Nephron progenitor cell (in vitro differentiated cells): ENCODE data around the gene RMI2.
"Not testable (repeated sequence)": the region's sequence is repeated elsewhere in the genome, so short reads cannot be mapped to it uniquely, and the experiment has no call there.

ENCODE experiments used
- DNase-seq: peaks from one replicate; pipeline ENCODE4 v3.0.0; 2021
- H3K27ac Mint-ChIP-seq: 2 replicates; pipeline ENCODE4 v1.8.0; 2021; ENCODE audit warnings: mild to moderate bottlenecking, moderate library complexity, mixed read lengths
- H3K27me3 Mint-ChIP-seq: 2 replicates; pipeline ENCODE4 v1.8.0; 2021; ENCODE audit warnings: mild to moderate bottlenecking, low read depth, mixed read lengths; ENCODE audit not compliant: poor library complexity
- H3K36me3 Mint-ChIP-seq: 2 replicates; pipeline ENCODE4 v1.8.0; 2021; ENCODE audit warnings: low read depth, mixed read lengths
- H3K4me1 Mint-ChIP-seq: 2 replicates; pipeline ENCODE4 v1.8.0; 2021; ENCODE audit warnings: mixed read lengths
- H3K4me3 Mint-ChIP-seq: 2 replicates; pipeline ENCODE4 v1.8.0; 2021; ENCODE audit warnings: mild to moderate bottlenecking, moderate library complexity, mixed read lengths
- H3K9me3 Mint-ChIP-seq: 2 replicates; pipeline ENCODE4 v1.8.0; 2021; ENCODE audit warnings: mild to moderate bottlenecking, moderate library complexity, mixed read lengths
- TF ChIP-seq, protein P1 (sequence below): fragments of 200-600 bp; sonication (generic); IDR thresholded peaks from 2 replicates; pipeline ENCODE4 v1.5.0; 2021; ENCODE audit warnings: antibody characterized with exemption

The RMI2 gene

DNA sequence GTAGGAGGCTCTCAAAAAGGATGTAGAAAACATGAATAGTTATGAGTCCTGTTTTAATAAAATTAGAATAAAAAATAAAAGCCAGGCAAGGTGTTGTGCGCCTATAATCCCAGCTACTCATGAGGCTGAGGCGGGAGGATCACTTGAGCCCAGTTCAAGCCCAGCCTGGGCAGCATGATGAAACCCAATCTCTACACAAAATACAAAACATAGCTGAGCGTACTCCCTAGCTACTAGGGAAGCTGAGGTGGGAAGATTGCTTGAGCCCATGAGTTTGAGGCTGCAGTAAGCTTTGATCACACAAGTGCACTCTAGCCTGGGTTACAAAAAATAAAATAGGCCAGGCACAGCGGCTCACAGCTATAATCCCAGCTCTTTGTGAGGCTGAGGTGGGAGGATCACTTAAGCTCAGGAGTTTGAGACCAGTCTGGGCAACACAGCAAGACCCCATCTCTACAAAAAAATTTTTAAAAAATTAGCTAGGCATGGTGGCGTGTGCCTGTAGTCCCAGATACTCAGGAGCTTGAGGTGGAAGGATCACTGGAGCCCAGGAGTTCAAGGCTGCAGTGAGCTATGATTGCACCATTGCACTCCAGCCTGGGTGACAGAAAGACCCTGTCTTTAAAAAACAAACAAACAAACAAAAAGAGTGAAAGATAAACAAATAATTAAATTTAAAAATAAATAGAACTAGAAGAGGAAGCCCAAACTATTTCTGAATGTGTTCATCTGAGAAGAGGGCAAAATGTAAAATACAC lies 46.9 kb upstream of the RMI2 start:
- Mint-ChIP-seq H3K9me3 (no peaks in the 10 kb centered on the region), H3K4me1 (peaks cover 27% of the 10 kb centered on the region), H3K4me3 (no peak overlapping the region), H3K36me3 (no peaks in the 10 kb centered on the region), H3K27me3 (peaks cover 17% of the 10 kb centered on the region), H3K27ac (no peak overlapping the region)
- DNase-seq = no peak
- TF ChIP-seq, protein P1, sequence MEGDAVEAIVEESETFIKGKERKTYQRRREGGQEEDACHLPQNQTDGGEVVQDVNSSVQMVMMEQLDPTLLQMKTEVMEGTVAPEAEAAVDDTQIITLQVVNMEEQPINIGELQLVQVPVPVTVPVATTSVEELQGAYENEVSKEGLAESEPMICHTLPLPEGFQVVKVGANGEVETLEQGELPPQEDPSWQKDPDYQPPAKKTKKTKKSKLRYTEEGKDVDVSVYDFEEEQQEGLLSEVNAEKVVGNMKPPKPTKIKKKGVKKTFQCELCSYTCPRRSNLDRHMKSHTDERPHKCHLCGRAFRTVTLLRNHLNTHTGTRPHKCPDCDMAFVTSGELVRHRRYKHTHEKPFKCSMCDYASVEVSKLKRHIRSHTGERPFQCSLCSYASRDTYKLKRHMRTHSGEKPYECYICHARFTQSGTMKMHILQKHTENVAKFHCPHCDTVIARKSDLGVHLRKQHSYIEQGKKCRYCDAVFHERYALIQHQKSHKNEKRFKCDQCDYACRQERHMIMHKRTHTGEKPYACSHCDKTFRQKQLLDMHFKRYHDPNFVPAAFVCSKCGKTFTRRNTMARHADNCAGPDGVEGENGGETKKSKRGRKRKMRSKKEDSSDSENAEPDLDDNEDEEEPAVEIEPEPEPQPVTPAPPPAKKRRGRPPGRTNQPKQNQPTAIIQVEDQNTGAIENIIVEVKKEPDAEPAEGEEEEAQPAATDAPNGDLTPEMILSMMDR = no peak

DNA sequence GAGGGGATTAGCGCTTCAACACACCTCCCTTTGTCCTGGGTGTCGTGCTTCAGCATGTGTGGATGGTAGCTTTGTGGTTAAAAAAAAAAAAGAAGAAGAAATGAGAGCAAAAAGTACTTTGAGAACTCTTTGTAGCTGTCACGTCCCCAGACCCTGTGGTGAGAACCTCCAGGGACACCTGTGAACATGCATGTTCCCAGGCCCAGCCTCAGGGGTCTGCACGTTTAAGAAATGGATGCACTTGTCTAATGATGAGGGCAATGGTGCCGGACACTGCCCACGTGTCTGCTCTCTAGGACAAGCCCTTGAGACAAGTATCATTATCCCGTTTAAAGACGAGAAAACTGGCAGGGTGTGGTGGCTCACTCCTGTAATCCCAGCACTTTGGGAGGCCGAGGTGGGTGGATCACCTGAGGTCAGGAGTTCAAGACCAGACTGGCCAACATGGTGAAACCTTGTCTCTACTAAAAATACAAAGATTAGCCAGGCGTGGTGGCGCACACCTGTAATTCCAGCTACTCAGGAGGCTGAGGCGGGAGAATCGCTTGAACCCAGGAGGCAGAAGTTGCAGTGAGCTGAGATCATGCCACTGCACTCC lies 46.2 kb upstream of the RMI2 start:
- not testable (repeated sequence) for DNase-seq, H3K4me3 Mint-ChIP-seq, H3K9me3 Mint-ChIP-seq, H3K36me3 Mint-ChIP-seq, H3K27ac Mint-ChIP-seq
- H3K4me1 Mint-ChIP-seq = peaks cover 27% of the 10 kb centered on the region
- H3K27me3 Mint-ChIP-seq = peaks cover 22% of the 10 kb centered on the region

DNA sequence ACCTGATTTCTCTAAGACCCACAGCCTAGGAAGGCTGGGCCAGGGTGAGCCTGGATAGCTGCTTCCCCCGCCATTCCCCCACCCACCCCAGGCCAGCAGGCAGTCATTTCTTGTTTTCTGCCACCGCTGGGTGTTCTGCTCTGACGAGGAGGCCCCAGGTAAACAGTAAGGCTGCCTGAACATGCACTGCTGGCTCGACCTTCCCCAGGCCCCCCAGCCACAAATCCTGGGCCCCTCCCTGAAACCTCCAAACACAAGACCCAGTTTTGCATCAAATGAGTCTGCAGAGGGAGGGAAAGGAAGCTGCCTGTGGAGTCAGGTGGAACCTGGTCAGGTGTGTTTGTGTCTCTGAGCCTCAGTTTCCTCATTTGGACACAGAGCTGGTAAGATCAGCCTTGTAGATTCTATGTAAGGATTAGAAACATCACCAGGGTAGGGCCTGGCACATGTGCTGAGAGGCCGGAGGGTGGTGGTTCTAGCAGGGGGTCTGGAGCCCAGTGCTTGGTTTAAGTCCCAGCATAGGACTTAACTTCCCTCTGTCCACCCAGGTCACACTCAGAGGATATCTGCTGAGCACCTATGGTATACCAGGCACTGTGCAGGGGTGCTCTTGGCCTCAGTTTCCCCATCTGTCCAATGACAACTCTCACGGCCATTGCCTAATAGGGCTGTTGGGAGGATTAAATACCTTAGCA lies 45.2 kb upstream of the RMI2 start:
- H3K27me3 Mint-ChIP-seq = peaks cover 26% of the 10 kb centered on the region
- peaks cover 27% of the 10 kb centered on the region for H3K4me1 Mint-ChIP-seq
- H3K27ac Mint-ChIP-seq = no peak overlapping the region
- H3K36me3 Mint-ChIP-seq = no peaks in the 10 kb centered on the region
- TF ChIP-seq, protein P1 = no peak
- H3K9me3 Mint-ChIP-seq = no peaks in the 10 kb centered on the region
- H3K4me3 Mint-ChIP-seq = no peak overlapping the region
- no peak for DNase-seq

DNA sequence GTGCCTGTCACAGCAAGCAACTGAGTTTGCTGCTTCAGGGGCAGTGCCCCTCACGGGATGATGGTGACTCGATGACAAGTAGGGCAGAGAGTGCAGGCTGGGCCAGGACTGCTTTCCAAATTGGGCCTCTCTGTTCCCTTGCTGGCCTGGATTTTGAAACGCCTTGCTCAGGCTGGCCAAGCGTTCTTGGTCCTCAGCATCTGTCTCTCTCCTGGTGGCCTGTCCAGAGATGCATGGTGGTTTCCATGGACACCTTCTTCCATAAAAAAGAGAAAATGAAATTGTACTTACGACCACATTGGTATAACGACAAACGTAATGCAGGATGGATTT lies 44.7 kb upstream of the RMI2 start:
- no peak for DNase-seq
- no peaks in the 10 kb centered on the region for H3K9me3 Mint-ChIP-seq
- TF ChIP-seq, protein P1 = no peak
- no peak overlapping the region for H3K4me3 Mint-ChIP-seq
- H3K27ac Mint-ChIP-seq = no peak overlapping the region
- peaks cover 26% of the 10 kb centered on the region for H3K27me3 Mint-ChIP-seq
- peaks cover 27% of the 10 kb centered on the region for H3K4me1 Mint-ChIP-seq
- H3K36me3 Mint-ChIP-seq = no peaks in the 10 kb centered on the region

DNA sequence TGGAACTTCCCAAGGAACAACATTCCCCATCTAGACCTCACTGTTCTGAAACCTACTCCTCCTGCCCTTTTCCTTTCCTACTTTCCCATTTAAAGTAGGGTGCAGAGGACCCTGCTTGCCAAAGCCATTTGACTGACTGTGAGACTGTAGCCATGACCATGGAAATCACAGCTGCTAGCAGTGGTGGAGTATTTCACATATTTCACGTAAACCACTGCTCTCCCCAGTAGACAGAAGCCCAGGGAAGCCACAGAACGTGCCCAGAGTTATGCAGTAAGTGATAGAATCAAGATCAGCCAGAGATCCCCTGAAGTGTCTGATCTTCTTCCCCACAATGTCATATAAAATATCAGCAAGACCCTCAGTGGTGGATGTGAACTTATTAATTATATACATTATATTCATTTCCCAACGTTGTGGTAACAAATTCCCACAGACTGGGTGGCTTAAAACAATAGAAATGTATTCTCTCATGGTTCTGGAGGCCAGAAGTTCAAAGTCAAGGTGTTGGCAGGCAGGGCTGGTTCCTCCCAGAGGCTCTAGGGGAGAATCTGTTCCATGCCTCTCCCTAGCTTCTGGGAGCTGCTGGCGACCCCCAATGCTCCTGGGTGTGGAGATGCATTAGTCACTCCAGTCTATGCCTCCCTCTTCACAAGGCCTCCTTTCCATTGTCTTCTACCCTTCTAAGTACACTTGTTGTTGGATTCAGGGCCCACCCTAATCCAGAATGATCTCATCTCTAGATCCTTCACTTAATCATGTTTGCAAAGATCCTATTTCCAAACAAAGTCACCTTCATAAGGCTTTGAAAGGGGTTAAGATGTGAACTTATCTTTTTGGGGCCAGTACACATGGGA lies 43.4 kb upstream of the RMI2 start:
- Mint-ChIP-seq H3K4me1 (peaks cover 19% of the 10 kb centered on the region), H3K36me3 (no peaks in the 10 kb centered on the region), H3K4me3 (no peak overlapping the region), H3K9me3 (no peaks in the 10 kb centered on the region), H3K27me3 (peaks cover 26% of the 10 kb centered on the region), H3K27ac (no peak overlapping the region)
- DNase-seq = no peak
- TF ChIP-seq, protein P1 = no peak

DNA sequence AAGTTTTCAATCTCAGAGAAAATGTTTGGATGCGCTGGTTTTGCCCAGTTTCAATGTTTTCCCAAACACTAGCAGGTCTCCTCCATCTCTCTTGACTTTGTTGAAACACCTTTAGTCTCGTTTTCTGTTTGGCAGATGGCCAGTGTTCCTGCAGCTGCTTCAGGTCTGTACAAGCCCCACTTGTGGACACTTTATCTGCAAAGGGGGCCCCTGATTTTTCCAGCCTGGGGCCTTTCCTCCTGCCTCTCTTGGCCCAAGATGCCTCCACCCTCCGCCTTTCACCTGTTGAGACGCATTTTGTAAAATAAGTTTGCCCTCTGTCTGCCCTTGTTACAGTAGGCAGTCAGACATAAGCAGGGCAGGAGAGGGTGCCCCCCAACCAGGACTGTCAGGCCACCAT lies 42.3 kb upstream of the RMI2 start:
- no peak overlapping the region for H3K4me3 Mint-ChIP-seq
- peaks cover 9% of the 10 kb centered on the region for H3K4me1 Mint-ChIP-seq
- H3K27me3 Mint-ChIP-seq = peaks cover 21% of the 10 kb centered on the region
- H3K27ac Mint-ChIP-seq = no peak overlapping the region
- H3K9me3 Mint-ChIP-seq = no peaks in the 10 kb centered on the region
- TF ChIP-seq, protein P1 = no peak
- no peak for DNase-seq
- no peaks in the 10 kb centered on the region for H3K36me3 Mint-ChIP-seq
